Spleen (tissue), 7 donors: ENCODE data around the gene FUT3.

Experiments
- CTCF ChIP-seq, 11 experiments: fragments of 200-600 bp in 7 of 11; fragments of 450-650 bp in 4 of 11; sonication (generic) in 4 of 11; IDR thresholded peaks in 8 of 11; conservative IDR thresholded peaks in 3 of 11; 1 replicate in 7 of 11; 2 replicates in 4 of 11; pipeline versions ENCODE4 v1.4.0 to v1.8.0; 2016 to 2021; ENCODE audit warnings: antibody characterized with exemption in 11 of 11, inconsistent platforms in 4 of 11, mild to moderate bottlenecking in 1 of 11
- POLR2A ChIP-seq, 3 donors: fragments of 450-650 bp; IDR thresholded peaks; one replicate each; pipeline ENCODE4 v1.5.1; 2017; ENCODE audit warnings: antibody characterized with exemption in 3 of 3, mild to moderate bottlenecking in 1 of 3
- POLR2AphosphoS5 ChIP-seq, 3 donors: sonication (generic); formaldehyde crosslinking; IDR thresholded peaks; one replicate each; pipeline ENCODE4 v1.5.1; 2017; ENCODE audit warnings: antibody characterized with exemption in 3 of 3
- donor health status: DM: no; HTN: no; CAD: no; lungs with moderate emphysema.
- donor health status: DM: no; HTN: no; CAD: no.
- donor health status: DM: no; HTN: no; CAD: no.

- TF ChIP-seq POLR2A (IDR thresholded peaks at IDR 0.05): no peak
- no peak for TF ChIP-seq CTCF (IDR thresholded peaks at IDR 0.05 in 8 of 11, conservative IDR thresholded peaks at IDR 0.05 in 3 of 11)
- TF ChIP-seq POLR2AphosphoS5 (IDR thresholded peaks at IDR 0.05): no peak
These were observed 29.6 kb downstream of the FUT3 start for GRCh38 chr19:5821521-5822180.
